22Rv1 (cell line): ENCODE data around the gene TLCD5.
A peak's percentile ranks its signal among the peaks of the same experiment; 100 is the strongest.

Source experiments
- H3K27ac ChIP-seq: fragments of 450-650 bp; 2 replicates; pipeline ENCODE4 v1.5.1; 2017
- ZFX ChIP-seq: fragments of 450-650 bp; IDR thresholded peaks from 2 replicates; pipeline ENCODE4 v1.6.1; 2017; ENCODE audit warnings: antibody characterized with exemption, borderline replicate concordance
- TF ChIP-seq, protein P1 (sequence below): fragments of 450-650 bp; IDR thresholded peaks from 2 replicates; pipeline ENCODE4 v1.5.1; 2017; ENCODE audit warnings: mild to moderate bottlenecking

The TLCD5 gene

GRCh38 chr11:120326845-120327281, 1.8 kb downstream of the TLCD5 start:
- H3K27ac ChIP-seq: peak overlapping the region; percentile 67
- TF ChIP-seq ZFX: no peak
- TF ChIP-seq, protein P1, sequence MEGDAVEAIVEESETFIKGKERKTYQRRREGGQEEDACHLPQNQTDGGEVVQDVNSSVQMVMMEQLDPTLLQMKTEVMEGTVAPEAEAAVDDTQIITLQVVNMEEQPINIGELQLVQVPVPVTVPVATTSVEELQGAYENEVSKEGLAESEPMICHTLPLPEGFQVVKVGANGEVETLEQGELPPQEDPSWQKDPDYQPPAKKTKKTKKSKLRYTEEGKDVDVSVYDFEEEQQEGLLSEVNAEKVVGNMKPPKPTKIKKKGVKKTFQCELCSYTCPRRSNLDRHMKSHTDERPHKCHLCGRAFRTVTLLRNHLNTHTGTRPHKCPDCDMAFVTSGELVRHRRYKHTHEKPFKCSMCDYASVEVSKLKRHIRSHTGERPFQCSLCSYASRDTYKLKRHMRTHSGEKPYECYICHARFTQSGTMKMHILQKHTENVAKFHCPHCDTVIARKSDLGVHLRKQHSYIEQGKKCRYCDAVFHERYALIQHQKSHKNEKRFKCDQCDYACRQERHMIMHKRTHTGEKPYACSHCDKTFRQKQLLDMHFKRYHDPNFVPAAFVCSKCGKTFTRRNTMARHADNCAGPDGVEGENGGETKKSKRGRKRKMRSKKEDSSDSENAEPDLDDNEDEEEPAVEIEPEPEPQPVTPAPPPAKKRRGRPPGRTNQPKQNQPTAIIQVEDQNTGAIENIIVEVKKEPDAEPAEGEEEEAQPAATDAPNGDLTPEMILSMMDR: no peak

- H3K27ac ChIP-seq: peak overlapping the region; percentile 67
- no peak for TF ChIP-seq ZFX
- TF ChIP-seq, protein P1: no peak
Measured at GRCh38 chr11:120327311-120327710, 2.2 kb downstream of the TLCD5 start.

DNA sequence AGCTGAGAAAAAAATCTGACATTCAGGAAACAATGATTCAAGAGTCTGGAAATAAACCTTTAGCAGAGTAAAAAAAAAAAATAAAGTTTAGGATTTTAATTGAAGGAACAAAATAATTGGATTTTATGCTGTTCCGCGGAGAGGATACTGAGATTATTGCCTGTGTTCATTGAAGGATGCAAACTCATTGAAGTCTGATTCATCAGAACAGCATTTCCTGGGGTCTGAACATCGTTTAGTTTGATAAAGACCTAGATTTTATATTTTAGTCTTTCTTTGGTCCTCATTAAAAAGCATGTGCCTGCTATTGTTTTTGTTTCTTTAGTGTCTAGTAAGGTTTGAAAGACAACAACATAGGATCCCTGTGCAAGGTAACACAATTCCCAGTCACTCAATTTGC, 4.5 kb downstream of the TLCD5 start:
- no peak for TF ChIP-seq ZFX
- TF ChIP-seq, protein P1: no peak
- H3K27ac ChIP-seq: no peak overlapping the region

DNA sequence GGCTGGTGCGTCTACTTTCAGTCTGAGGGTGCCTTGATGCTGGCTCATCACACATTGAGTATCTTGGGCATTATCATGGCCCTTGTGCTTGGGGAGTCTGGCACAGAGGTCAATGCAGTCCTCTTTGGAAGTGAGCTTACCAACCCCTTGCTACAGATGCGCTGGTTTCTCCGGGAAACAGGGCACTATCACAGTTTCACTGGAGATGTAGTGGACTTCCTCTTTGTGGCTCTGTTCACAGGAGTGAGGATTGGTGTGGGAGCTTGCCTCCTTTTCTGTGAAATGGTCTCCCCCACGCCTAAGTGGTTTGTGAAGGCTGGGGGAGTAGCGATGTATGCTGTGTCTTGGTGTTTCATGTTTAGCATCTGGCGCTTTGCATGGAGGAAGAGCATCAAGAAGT, 4.9 kb downstream of the TLCD5 start:
- no peak for TF ChIP-seq ZFX
- TF ChIP-seq, protein P1: no peak

DNA sequence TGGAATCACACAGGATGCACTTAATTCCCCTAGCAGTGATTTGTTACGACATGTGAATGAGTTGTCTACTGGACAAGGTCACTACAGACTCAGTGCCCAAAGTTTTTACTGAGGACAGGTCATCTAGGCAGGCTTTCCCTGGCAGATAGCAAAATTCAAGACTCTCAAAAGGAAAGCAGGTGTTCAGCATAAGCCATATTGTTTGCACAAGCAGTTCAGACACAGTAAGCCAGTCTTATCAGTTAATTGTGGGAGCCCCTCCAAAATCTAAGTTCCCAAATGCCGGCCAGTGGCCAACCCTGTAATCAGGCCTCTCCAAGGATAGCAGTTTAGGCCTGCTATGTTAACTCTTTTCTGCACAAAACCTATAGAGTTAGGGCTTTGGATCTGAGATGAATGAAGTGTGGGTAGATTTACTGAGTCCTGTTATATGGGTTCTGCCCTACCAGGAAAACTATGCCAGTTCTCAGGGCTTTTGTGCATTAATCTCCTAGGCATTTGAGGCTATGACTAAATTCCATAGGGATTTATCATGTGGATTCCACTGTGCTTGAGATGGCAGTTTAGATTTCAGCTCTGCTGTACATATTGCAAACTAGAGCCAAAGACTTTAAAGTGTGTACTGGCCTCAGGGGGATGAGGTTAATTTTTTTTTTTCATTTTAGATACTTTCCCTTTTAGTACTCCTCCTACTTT, 6.3 kb downstream of the TLCD5 start:
- TF ChIP-seq, protein P1: no peak
- no peak for TF ChIP-seq ZFX
- H3K27ac ChIP-seq: no peak overlapping the region

More for the DNA sequence above, 4.9 kb downstream of the TLCD5 start:
- no peak overlapping the region for H3K27ac ChIP-seq

- TF ChIP-seq, protein P1: no peak
- no peak for TF ChIP-seq ZFX
- H3K27ac ChIP-seq: no peak overlapping the region
Measured at GRCh38 chr11:120332822-120333716, 8.0 kb downstream of the TLCD5 start.

- no peak overlapping the region for H3K27ac ChIP-seq
- TF ChIP-seq, protein P1: no peak
- no peak for TF ChIP-seq ZFX
Measured at GRCh38 chr11:120333801-120334200, 8.7 kb downstream of the TLCD5 start.
